Loucy (cell line): Measurements from ENCODE around the gene GPRC5C.

Experiments used
- EZH2phosphoT487 ChIP-seq: fragments of 200-600 bp; IDR thresholded peaks from 2 replicates; pipeline ENCODE4 v1.6.1; 2018; ENCODE audit warnings: antibody characterized with exemption, mild to moderate bottlenecking, moderate library complexity, borderline replicate concordance
- TF ChIP-seq, protein P1 (sequence below): fragments of 200-600 bp; sonication (generic); conservative IDR thresholded peaks from 2 replicates; pipeline ENCODE4 v1.5.1; 2014; ENCODE audit warnings: mild to moderate bottlenecking, antibody characterized with exemption, low read length

DNA sequence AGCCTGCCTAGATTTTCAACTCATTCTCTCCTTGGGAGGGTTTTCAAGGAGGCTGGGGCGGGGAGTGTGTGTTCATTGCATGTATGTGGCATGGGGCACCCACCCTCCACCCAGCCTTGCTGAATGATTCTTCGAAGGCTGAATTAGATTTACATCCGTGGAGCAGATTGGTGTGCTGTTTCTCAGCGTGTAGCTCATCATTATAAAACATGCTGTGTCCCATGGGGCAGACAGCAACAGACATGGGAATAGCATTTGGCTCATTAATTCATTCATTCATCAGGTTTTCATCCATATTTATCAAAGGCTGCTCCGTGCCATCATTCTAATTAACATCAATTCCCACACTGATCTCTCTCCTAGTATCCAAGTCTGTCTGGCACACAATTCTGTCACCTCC lies 23.9 kb downstream of the GPRC5C start:
- TF ChIP-seq, protein P1, sequence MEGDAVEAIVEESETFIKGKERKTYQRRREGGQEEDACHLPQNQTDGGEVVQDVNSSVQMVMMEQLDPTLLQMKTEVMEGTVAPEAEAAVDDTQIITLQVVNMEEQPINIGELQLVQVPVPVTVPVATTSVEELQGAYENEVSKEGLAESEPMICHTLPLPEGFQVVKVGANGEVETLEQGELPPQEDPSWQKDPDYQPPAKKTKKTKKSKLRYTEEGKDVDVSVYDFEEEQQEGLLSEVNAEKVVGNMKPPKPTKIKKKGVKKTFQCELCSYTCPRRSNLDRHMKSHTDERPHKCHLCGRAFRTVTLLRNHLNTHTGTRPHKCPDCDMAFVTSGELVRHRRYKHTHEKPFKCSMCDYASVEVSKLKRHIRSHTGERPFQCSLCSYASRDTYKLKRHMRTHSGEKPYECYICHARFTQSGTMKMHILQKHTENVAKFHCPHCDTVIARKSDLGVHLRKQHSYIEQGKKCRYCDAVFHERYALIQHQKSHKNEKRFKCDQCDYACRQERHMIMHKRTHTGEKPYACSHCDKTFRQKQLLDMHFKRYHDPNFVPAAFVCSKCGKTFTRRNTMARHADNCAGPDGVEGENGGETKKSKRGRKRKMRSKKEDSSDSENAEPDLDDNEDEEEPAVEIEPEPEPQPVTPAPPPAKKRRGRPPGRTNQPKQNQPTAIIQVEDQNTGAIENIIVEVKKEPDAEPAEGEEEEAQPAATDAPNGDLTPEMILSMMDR: no peak
- no peak for TF ChIP-seq EZH2phosphoT487
